NCI-H1694 (cell line): Measurements from ENCODE around the gene CCDC148.
"Not testable (repeated sequence)": the region's sequence is repeated elsewhere in the genome, so short reads cannot be mapped to it uniquely, and the experiment has no call there.

Experiments used
- DNase-seq: peaks from one replicate; lab custom pipeline; 2025; lab: John Stamatoyannopoulos, UW

The CCDC148 gene

GRCh38 chr2:158357122-158357521, 99.4 kb downstream of the CCDC148 start:
- DNase-seq = no peak

GRCh38 chr2:158351466-158351816, 105.1 kb downstream of the CCDC148 start:
- DNase-seq = not testable (repeated sequence)

GRCh38 chr2:158350751-158351465, 105.6 kb downstream of the CCDC148 start:
- not testable (repeated sequence) for DNase-seq

GRCh38 chr2:158346032-158346431, 110.5 kb downstream of the CCDC148 start:
- DNase-seq = no peak

GRCh38 chr2:158339513-158339912, 117.0 kb downstream of the CCDC148 start:
- no peak for DNase-seq

GRCh38 chr2:158337018-158337417, 119.5 kb downstream of the CCDC148 start:
- DNase-seq = no peak

- not testable (repeated sequence) for DNase-seq
Measured at GRCh38 chr2:158331799-158332198, 124.8 kb downstream of the CCDC148 start.

- DNase-seq = no peak
Measured at GRCh38 chr2:158325782-158326340, 130.7 kb downstream of the CCDC148 start.

- no peak for DNase-seq
Measured at GRCh38 chr2:158325031-158325781, 131.3 kb downstream of the CCDC148 start.

- no peak for DNase-seq
Measured at GRCh38 chr2:158323381-158323780, 133.2 kb downstream of the CCDC148 start.

GRCh38 chr2:158321264-158321663, 135.3 kb downstream of the CCDC148 start:
- no peak for DNase-seq

- no peak for DNase-seq
Measured at GRCh38 chr2:158319269-158319668, 137.3 kb downstream of the CCDC148 start.

- DNase-seq = no peak
Measured at GRCh38 chr2:158317642-158318041, 138.9 kb downstream of the CCDC148 start.

GRCh38 chr2:158315803-158316414, 140.6 kb downstream of the CCDC148 start:
- DNase-seq = no peak

- DNase-seq = no peak
Measured at GRCh38 chr2:158315000-158315399, 141.6 kb downstream of the CCDC148 start.

GRCh38 chr2:158313734-158314133, 142.8 kb downstream of the CCDC148 start:
- no peak for DNase-seq

- DNase-seq = no peak
Measured at GRCh38 chr2:158312981-158313380, 143.6 kb downstream of the CCDC148 start.

- DNase-seq = not testable (repeated sequence)
Measured at GRCh38 chr2:158310407-158310806, 146.1 kb downstream of the CCDC148 start.

GRCh38 chr2:158305501-158305900, 151.1 kb downstream of the CCDC148 start:
- DNase-seq = no peak

- no peak for DNase-seq
Measured at GRCh38 chr2:158300394-158300793, 156.2 kb downstream of the CCDC148 start.

- no peak for DNase-seq
Measured at GRCh38 chr2:158297606-158298005, 158.9 kb downstream of the CCDC148 start.

- DNase-seq = no peak
Measured at GRCh38 chr2:158297120-158297519, 159.4 kb downstream of the CCDC148 start.

- no peak for DNase-seq
Measured at GRCh38 chr2:158293722-158294121, 162.8 kb downstream of the CCDC148 start.
